C4-2B (cell line): Measurements from ENCODE around the gene CEP57L1.

Experiments
- H3K27ac ChIP-seq: fragments of 450-650 bp; 2 replicates; pipeline ENCODE4 v1.5.1; 2017
- CTCF ChIP-seq: fragments of 450-650 bp; conservative IDR thresholded peaks from 2 replicates; pipeline ENCODE4 v1.5.1; 2017; ENCODE audit warnings: mild to moderate bottlenecking
- ZFX ChIP-seq: fragments of 450-650 bp; IDR thresholded peaks from 2 replicates; pipeline ENCODE4 v1.6.1; 2017

The CEP57L1 gene

DNA sequence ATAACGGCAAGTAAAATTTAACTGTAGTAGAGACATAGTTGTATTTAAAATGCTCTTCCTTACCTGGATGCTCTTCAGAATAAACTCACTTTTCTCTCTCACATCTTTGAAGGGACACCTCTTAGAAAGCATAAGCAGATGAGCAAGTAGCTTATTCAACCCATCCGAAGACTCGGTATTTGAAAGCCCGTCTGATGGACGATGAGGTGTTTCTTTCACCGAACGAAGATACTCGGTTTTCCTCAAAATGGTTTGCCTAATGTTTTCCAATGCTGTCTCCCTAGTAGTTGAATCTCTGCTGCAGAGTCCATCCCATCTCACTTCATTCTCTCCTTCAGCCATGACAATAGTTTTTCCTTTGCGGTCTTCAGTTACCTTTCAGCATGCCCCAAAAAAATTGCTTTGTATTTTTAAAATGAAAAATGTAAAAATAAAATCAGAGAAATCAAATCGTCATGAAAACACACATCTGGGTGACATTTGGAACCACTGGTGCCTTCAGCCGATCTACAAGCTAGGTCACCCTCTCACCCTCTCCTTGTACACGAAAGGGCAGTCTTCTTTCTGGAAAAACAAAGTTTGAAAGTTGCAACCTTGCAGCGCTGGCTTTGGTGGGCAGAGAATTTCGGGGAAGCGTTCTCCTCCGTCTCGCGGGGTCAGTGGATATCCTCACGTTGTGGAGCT, 1.4 kb upstream of the CEP57L1 start:
- TF ChIP-seq ZFX = no peak
- no peak for TF ChIP-seq CTCF

GRCh38 chr6:109094416-109095035, 781 bp upstream of the CEP57L1 start, which contains the start of gene SESN1:
Gene SESN1 (minus strand): TSS chr6:109094846. CDS start chr6:109094073, 773 bp downstream.
- peak within 1 kb of the TSS; percentile 80 for H3K27ac ChIP-seq
- TF ChIP-seq CTCF (peak; percentile 16; the same call in 1 of the 2 replicates), ZFX (peak; percentile 64)

More for the DNA sequence above, 1.4 kb upstream of the CEP57L1 start:
- peak overlapping the region; percentile 80 for H3K27ac ChIP-seq

DNA sequence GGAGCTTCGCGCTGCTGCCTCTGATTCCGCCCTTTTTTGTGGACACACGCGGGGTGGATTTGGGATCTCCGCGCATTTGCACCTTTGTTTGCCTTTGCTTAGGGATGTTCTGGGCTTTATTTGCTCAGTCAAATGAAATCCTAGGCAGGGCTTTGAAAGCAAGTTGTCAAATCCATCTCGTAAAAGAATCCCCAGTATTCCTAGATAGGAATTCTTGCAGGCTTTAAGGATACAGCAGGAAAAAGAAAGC, 453 bp downstream of the CEP57L1 start:
- TF ChIP-seq CTCF (no peak), ZFX (no peak)
- H3K27ac ChIP-seq = peak overlapping the region; percentile 80

- H3K27ac ChIP-seq = no peak overlapping the region
- TF ChIP-seq CTCF (no peak), ZFX (no peak)
These were observed 901 bp downstream of the CEP57L1 start for GRCh38 chr6:109096208-109096607.

DNA sequence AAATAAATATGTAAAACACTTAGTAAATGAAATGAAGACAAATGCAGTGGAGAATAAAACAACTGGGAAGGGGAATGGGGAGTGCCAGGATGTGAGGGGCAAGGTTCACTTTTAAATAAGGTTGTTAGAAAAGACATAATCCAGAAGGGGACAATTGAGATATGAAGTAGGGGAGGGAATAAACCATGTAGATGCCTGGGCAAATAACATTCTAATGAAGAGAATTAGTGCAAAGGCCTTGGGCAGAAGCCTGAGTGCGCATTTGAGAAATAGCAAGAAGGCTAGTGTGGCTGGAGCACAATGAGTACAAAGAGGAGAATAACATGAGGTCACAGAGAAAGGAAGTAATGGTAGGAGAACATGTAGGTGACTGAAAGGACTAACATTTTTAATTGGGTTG, 2.4 kb downstream of the CEP57L1 start:
- no peak for TF ChIP-seq CTCF
- no peak for TF ChIP-seq ZFX
- no peak overlapping the region for H3K27ac ChIP-seq

DNA sequence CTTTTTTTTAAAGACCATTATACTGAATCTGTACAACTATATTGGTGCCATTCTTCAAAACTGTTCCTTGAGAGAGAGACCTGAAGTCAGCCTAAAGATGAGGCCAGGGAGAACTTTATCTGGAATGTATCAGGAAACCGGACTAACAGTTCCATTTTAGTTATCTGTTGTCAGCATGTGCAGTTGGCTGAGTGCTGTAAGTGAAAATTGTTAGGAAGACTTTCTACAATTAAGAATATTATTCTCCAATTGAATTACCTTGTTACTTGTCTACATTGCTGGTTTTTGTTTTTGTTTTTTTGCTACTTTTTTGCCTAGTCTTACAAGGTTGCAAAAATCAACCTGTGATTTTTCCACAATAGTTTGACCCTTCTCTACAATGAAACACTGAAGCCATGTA, 7.5 kb downstream of the CEP57L1 start:
- H3K27ac ChIP-seq = no peak overlapping the region
- TF ChIP-seq CTCF = no peak
- no peak for TF ChIP-seq ZFX

DNA sequence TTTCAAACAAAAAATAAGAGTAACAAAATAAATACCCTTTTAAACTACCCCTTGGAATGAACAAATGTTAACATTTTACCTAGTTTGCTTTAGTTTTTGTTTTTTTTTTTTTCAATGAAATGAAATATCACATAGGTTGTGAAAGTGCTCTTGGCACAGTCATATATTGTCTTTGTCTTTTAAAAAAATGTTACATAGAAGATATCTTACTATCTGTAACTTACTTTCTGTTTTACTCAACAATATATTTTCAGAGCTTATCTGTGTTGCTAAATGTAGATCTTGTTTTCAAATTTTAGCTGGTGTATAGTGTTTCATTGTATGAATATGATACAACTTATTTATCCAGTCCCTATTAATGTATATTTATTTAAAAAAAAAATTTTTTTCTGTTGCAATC, 8.6 kb downstream of the CEP57L1 start:
- H3K27ac ChIP-seq = no peak overlapping the region
- TF ChIP-seq ZFX = no peak
- TF ChIP-seq CTCF = no peak
